ENCODE data around the gene RUNX1.

Gene RUNX1

GRCh38 chr21:35048706-35049617 is at the start of gene RUNX1:
Gene RUNX1 (minus strand): TSS chr21:35049302.
- in situ Hi-C loops (cut with MboI; ENCODE audit: low sequenced_read_pairs) = no loop called here

- in situ Hi-C loops (cut with MboI; ENCODE audit: low sequenced_read_pairs) = no loop called here
These were observed 48.4 kb upstream of the RUNX1 start for GRCh38 chr21:35097525-35097924.

GRCh38 chr21:35096959-35097358 is 47.9 kb upstream of the RUNX1 start:
- in situ Hi-C loops (cut with MboI; ENCODE audit: low sequenced_read_pairs) = no loop called here

- in situ Hi-C loops (cut with MboI; ENCODE audit: low sequenced_read_pairs) = no loop called here
These were observed 46.8 kb upstream of the RUNX1 start for GRCh38 chr21:35095859-35096291.

- in situ Hi-C loops (cut with MboI; ENCODE audit: low sequenced_read_pairs) = no loop called here
These were observed 44.4 kb upstream of the RUNX1 start for GRCh38 chr21:35093514-35093913.

GRCh38 chr21:35091496-35091895 is 42.4 kb upstream of the RUNX1 start:
- in situ Hi-C loops (cut with MboI; ENCODE audit: low sequenced_read_pairs) = no loop called here

- in situ Hi-C loops (cut with MboI; ENCODE audit: low sequenced_read_pairs) = no loop called here
These were observed 41.3 kb upstream of the RUNX1 start for GRCh38 chr21:35090403-35090802.

GRCh38 chr21:35088319-35088771 is 39.2 kb upstream of the RUNX1 start:
- in situ Hi-C loops (cut with MboI; ENCODE audit: low sequenced_read_pairs) = no loop called here

GRCh38 chr21:35086357-35086756 is 37.3 kb upstream of the RUNX1 start:
- in situ Hi-C loops (cut with MboI; ENCODE audit: low sequenced_read_pairs) = no loop called here

- in situ Hi-C loops (cut with MboI; ENCODE audit: low sequenced_read_pairs) = no loop called here
These were observed 35.8 kb upstream of the RUNX1 start for GRCh38 chr21:35084869-35085268.

- in situ Hi-C loops (cut with MboI; ENCODE audit: low sequenced_read_pairs) = no loop called here
These were observed 34.1 kb upstream of the RUNX1 start for GRCh38 chr21:35083246-35083645.

GRCh38 chr21:35081861-35082260 is 32.8 kb upstream of the RUNX1 start:
- in situ Hi-C loops (cut with MboI; ENCODE audit: low sequenced_read_pairs) = no loop called here

GRCh38 chr21:35079181-35079580 is 30.1 kb upstream of the RUNX1 start:
- in situ Hi-C loops (cut with MboI; ENCODE audit: low sequenced_read_pairs) = no loop called here

- in situ Hi-C loops (cut with MboI; ENCODE audit: low sequenced_read_pairs) = no loop called here
These were observed 28.9 kb upstream of the RUNX1 start for GRCh38 chr21:35077975-35078374.

- in situ Hi-C loops (cut with MboI; ENCODE audit: low sequenced_read_pairs) = no loop called here
These were observed 28.4 kb upstream of the RUNX1 start for GRCh38 chr21:35077466-35077865.

GRCh38 chr21:35075546-35075945 is 26.4 kb upstream of the RUNX1 start:
- in situ Hi-C loops (cut with MboI; ENCODE audit: low sequenced_read_pairs) = no loop called here

GRCh38 chr21:35072960-35073359 is 23.9 kb upstream of the RUNX1 start:
- in situ Hi-C loops (cut with MboI; ENCODE audit: low sequenced_read_pairs) = no loop called here

- in situ Hi-C loops (cut with MboI; ENCODE audit: low sequenced_read_pairs) = no loop called here
These were observed 23.5 kb upstream of the RUNX1 start for GRCh38 chr21:35072557-35072956.

- in situ Hi-C loops (cut with MboI; ENCODE audit: low sequenced_read_pairs) = no loop called here
These were observed 22.2 kb upstream of the RUNX1 start for GRCh38 chr21:35071347-35071746.

GRCh38 chr21:35070436-35070835 is 21.3 kb upstream of the RUNX1 start:
- in situ Hi-C loops (cut with MboI; ENCODE audit: low sequenced_read_pairs) = no loop called here

GRCh38 chr21:35066824-35067223 is 17.7 kb upstream of the RUNX1 start:
- in situ Hi-C loops (cut with MboI; ENCODE audit: low sequenced_read_pairs) = no loop called here

GRCh38 chr21:35063428-35064172 is 14.5 kb upstream of the RUNX1 start:
- in situ Hi-C loops (cut with MboI; ENCODE audit: low sequenced_read_pairs) = no loop called here
